GM12864 (cell line): ENCODE results near the gene CRYZ.

Source experiments
- DNase-seq: peaks from one replicate; pipeline ENCODE4 v3.0.0-alpha.2; 2011; ENCODE audit warnings: low read depth
- H3K4me3 ChIP-seq: 2 replicates; pipeline ENCODE4 v1.5.1; 2011; ENCODE audit warnings: mild to moderate bottlenecking, low read depth, low read length, control low read depth
- TF ChIP-seq, protein P1 (sequence below): IDR thresholded peaks from 2 replicates; pipeline ENCODE4 v1.5.1; 2011; ENCODE audit warnings: low read depth, mild to moderate bottlenecking, moderate library complexity, low read length, control low read depth, inconsistent platforms; ENCODE audit errors: missing control alignments

The CRYZ gene

DNA sequence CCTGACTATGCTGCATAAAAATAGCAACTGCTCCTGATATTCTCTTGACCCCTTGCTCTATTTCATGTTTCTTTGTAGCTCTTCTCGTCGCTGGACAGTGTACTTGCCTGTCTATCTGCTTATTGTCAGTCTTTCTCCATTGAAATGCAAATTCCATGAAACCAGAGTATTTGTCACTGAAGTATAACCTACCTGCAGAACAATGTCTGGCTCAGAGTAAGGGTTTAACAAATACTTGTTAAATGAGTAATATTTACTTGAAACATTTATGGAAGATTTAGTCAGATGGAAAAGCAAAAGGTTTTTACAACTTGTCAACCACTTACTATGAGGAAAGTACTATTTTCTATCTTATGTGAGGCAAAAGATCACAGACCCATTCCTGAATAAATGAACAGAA is 39.4 kb downstream of the CRYZ start:
- TF ChIP-seq, protein P1, sequence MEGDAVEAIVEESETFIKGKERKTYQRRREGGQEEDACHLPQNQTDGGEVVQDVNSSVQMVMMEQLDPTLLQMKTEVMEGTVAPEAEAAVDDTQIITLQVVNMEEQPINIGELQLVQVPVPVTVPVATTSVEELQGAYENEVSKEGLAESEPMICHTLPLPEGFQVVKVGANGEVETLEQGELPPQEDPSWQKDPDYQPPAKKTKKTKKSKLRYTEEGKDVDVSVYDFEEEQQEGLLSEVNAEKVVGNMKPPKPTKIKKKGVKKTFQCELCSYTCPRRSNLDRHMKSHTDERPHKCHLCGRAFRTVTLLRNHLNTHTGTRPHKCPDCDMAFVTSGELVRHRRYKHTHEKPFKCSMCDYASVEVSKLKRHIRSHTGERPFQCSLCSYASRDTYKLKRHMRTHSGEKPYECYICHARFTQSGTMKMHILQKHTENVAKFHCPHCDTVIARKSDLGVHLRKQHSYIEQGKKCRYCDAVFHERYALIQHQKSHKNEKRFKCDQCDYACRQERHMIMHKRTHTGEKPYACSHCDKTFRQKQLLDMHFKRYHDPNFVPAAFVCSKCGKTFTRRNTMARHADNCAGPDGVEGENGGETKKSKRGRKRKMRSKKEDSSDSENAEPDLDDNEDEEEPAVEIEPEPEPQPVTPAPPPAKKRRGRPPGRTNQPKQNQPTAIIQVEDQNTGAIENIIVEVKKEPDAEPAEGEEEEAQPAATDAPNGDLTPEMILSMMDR: no peak
- DNase-seq: no peak
- H3K4me3 ChIP-seq: no peak overlapping the region

- TF ChIP-seq, protein P1: no peak
- no peak for DNase-seq
- no peak overlapping the region for H3K4me3 ChIP-seq
These were observed 41.9 kb downstream of the CRYZ start for GRCh38 chr1:74690909-74691308.

- TF ChIP-seq, protein P1: no peak
- no peak overlapping the region for H3K4me3 ChIP-seq
- DNase-seq: no peak
These were observed 42.5 kb downstream of the CRYZ start for GRCh38 chr1:74690364-74690696.

DNA sequence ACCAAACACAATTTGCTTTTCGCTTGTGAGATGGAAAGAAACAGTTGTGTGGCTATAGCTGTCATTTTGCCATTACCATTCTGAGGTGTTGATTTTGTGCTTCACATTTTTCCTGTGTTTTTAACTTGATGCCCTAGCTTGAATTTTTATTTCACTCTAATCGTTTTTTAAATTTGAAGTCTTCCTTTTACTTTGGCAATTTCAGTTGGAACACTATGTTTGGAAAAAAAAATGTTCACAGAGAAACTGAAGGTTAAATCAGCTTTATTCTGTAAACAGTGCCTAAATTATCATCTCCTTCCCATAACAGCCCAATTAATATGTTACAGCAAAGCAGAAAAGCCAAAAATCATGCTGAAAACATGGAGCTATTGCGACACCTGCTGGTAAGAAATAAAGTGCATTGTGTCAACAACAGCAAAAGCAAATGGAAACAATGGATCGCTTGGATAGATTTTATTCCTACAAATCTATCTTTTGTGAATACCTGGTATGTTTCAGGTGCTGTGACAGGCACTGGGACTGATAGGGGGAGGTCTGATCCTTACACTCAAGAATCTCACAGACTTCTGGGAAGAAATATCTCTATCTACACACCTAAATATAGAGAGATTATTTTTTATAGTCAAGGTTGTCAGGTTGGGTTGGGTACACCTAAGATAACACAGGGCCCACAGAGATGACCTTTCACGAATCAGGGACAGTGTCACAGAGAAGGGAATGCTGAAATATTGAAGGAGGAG is 43.1 kb downstream of the CRYZ start:
- peak; percentile 25 for DNase-seq
- TF ChIP-seq, protein P1: peak; percentile 59

GRCh38 chr1:74686928-74687327 is 45.9 kb downstream of the CRYZ start:
- DNase-seq: no peak
- no peak overlapping the region for H3K4me3 ChIP-seq
- TF ChIP-seq, protein P1: no peak

More for the DNA sequence above, 43.1 kb downstream of the CRYZ start:
- no peak overlapping the region for H3K4me3 ChIP-seq

DNA sequence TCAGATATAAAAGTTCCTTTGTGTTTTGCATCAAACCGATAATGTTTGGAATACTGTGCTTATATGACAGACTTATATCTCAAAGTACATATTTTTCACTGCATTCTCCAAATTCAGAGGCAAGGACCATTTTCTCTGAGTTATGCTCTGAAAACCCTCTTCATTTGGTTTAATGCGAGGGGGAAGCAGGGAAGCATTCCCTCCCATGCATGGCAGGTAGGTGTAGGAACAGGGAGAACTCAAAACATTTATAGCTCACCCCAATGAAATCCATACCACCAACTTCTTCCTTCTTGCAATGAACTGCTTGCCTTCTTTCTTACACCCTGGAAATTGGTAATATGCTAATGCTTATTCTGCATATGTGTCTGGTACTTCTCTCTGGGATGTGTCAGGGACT is 48.5 kb downstream of the CRYZ start:
- no peak overlapping the region for H3K4me3 ChIP-seq
- DNase-seq: no peak
- TF ChIP-seq, protein P1: no peak

- TF ChIP-seq, protein P1: no peak
- H3K4me3 ChIP-seq: no peak overlapping the region
- DNase-seq: no peak
These were observed 49.2 kb downstream of the CRYZ start for GRCh38 chr1:74683656-74684055.
